Femur (tissue), 1 donor: ENCODE data around the gene CRYGB.
"Not testable (repeated sequence)": the region's sequence is repeated elsewhere in the genome, so short reads cannot be mapped to it uniquely, and the experiment has no call there.

ENCODE experiments used
- DNase-seq: peaks from one replicate; pipeline ENCODE4 v3.0.0-alpha.2; 2017

Gene CRYGB

DNA sequence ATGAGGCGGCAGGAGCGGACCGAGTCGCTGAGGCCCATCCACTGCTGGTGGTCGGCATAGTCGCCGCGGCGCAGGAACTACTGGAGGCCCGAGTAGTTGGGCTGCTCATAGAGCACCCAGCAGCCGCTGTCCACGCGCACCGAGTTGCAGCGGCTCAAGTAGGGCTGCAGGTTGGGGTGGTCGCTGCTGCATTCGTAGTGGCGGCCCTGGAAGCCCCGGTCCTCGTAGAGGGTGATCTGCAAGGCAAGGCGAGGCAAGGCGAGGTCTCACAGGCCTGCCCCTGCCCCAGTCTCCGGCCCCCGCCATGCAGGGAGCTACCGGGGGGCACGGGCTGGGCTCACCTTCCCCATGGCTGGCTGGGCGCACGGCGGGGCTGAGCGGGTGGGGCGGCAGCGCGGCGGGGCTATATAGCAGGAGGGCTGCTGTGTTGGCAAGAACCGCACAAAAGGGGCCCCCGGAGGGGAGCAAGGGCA, 33.6 kb downstream of the CRYGB start:
- DNase-seq: peak; percentile 24

DNA sequence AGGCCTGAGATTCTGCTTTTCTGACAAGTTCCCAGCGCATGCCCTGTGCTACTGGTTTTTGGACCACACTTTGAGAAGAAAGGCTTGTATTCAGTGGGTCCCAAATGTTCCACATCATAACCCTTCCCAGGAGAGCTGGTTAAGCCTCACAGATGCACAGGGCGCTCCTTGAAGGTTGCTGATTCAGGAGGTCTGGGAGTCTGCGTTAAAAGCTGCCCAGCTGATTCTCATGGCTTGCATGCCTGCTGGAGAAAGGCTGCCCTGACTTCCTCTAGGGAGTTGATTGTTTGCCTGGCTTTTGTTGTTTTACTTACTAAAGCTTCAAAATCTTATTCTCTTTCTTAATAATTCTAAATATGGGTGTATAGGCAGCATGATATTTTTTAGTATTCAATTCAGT, 42.3 kb downstream of the CRYGB start:
- DNase-seq: no peak

DNA sequence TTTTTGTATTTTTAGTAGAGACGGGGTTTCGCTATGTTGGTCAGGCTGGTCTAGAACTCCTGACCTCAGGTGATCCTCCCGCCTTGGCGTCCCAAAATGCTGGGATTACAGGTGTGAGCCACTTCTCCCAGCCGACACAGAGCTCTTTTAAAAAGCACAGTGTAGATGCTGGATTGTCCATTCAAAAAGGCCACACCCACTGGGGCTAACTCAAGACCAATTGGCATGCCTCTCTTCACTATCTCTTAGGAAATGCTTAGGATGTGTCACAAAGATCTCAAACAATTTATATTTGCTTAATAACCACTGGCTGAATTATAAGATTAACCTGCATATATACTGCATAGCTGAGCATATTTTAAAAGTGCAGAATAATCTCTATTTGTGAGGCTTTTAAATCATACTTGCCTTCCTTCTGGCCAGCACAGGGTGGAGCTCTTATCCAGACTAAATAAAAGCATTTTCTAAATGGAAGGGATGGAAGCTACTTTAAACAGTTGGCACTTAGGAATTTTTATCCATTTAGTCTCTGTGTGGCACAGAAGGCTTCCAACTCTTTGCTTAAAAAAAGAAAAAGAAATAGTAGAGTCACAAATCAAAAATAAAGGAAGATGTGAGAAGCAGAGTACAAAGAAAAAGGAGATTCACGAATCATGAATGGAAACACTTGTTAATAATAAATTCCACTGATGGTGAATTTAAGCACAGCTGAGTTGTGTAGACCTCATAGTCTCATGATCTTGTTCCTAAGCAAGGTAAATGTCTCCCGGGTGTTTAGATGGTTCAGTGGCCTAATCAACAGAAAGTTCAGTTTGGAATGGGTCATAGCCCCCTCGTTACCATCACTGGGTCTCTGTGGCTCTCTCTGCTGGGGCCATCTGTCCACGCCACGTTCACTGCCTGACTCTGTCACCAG, 44.0 kb downstream of the CRYGB start:
- no peak for DNase-seq

DNA sequence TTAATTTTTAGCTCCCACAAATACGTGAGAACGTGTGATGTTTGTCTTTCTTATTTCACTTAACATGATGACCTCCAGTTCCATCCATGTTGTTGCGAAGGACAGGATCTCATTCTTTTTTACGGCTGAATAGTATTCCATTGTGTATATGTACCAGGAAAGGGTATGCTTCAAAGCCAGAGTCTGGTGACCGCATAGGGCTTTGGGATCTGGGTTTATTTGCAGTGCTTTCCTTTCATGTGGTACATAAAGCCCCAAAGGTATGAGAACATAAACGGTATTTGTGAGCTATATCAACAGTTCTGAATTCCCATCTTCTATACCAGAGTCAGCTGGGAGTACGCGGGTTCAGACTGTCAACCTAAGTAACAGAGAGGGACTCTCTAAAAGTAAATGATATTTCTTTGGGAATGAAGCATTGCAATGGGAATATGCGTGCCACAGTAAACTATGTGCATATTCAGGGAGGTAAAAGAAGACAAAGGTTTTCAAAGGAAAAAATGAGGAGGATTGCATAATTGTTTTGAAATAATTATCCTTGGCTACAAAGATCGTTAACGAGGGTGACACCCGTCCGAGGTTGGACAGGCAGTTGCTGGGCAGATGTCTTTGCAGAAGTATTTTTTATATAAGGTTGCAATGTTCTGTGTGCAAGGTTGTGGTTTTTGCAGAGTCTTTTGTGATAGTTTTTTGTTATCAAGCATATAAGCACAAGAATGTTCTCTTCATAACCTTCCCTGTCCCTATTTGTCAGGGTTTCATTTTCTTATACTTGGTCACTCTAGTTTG, 46.1 kb downstream of the CRYGB start:
- DNase-seq: no peak

DNA sequence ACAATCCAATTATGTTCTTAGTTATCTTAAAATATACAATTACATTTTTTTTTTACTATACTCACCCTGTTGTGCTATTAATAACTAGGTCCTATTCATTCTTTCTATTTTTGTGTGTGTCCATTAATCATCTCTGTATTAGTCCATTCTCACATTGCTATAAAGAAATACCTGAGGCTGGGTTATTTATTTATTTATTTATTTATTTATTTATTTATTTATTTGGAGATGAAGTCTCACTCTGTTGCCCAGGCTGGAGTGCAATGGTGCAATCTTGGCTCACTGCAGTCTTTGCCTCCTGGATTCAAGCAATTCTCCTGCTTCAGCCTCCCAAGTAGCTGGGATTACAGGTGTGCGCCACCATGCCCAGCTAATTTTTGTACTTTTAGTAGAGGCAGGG, 47.3 kb downstream of the CRYGB start:
- DNase-seq: not testable (repeated sequence)

DNA sequence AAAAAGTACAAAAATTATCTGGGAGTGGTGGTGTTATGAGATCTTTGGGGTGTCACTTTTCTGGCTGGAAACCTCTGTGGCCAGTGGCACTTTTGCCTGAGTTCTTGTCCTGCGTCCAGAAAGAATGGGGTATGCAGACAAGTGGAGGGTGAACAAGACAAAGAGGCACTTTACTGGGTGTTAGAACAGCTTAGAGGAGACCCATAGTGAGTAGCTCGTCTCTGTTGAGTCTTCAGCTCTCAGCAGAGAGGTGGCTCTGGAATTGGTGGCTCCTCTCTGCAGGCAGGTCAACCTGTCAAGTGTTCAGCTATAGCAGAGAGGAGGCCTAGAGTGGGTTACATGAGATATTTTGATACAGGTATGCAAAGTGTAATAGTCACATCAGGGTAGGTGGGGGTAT, 47.7 kb downstream of the CRYGB start:
- no peak for DNase-seq

DNA sequence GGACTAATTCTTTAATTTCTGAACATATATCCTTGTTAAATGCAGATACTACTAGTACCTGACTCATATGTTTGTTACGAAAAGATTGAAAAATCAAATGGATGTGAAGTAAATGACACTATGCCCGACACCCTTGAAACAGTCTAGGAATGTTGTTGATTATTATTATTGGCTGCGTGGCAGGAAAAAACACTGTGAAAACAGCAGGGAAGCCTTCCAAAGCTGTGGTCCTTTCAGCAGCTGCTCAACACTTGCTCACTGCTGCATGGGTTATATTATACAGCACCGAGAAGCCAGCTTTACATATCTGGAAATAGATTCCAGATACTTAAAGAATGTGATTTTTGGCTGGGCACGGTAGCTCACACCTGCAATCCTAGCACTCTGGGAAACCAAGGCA, 48.2 kb downstream of the CRYGB start:
- DNase-seq: no peak

DNA sequence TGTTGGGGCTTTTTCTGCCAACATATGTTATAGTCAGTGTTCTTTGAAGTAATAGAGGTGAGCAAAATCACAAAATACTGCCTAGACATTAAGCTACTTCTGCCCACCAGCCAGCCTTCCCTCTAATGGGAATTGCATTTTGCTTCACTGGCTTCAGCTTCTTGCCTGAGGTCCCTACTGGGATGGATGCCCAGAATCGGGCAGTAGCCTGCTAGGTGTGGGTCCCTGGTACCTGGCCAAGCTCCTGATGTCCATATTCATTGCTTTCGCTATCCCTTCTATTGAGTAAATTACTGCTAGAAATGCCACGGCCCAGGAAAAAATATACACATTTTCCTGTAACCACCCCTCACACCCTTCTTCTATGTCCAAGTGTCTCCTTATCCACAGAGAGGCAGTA, 48.6 kb downstream of the CRYGB start:
- no peak for DNase-seq

DNA sequence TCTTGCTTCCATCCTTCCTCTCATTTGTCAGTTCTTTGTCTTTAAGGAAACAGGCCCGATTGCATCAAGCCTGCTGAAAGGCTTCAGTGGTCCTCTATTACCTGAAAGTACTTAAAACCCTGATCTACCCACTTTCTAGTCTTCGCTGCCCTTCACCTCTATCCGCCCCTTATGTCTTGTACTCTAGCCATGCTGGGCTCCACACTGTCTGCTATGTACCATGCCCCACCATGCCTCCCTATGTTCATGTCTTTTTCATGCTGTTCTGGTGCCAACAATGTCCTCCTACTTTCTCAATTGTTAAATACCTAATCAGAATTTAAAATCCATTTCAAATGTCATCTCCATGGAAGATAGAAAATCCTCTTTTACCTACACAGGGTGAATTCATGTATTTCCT, 49.9 kb downstream of the CRYGB start:
- no peak for DNase-seq

DNA sequence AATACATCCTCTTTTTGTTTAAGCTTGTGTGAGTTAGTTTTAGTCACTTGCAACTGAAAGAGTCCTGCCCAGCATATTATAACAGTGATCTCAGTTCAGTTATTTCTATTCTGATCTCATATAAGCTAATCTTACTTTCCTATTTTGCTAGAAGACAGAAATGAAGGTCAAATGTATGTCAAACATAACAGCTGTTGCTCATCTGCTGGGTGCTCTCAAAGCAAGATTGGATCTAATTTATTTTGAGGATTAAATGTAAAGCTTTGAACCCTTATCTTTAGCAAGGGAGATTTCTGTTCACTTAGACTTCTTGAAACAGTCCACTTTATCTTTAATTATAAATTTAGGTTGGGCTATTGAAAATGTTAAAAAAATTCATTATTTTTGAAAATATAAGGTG, 52.8 kb downstream of the CRYGB start:
- no peak for DNase-seq
